ENCODE measurements around the gene PERCC1. TPM values are rescaled to one million over a fixed set of nuclear protein-coding genes. Genes with fewer than 3 reads are reported as not detected.
A peak's percentile ranks its signal among the peaks of the same experiment; 100 is the strongest.

Gene PERCC1
- total RNA-seq, 1 donor from 2014 or later = not detected

DNA sequence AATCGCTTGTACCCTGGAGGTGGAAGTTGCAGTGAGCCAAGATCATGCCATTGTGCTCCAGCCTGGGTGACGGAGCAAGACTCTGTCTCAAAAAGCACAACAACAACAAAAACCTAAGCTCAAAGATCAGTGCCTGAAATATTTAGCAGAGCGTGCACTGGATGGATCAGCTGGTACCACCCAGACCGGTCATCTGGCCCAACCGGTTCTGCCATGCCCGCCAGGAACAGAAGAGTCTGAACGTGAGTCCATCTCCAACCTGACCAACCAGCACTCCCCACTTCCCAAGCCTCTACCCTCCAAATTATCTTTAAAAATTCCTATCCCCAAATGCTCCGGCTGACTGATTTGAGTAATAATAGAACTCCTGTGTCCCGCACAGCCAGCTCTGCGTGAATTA, 8.8 kb upstream of the PERCC1 start:
- Histone ChIP-seq H3K4me1 (ENCODE audit: insufficient read depth, low read length) (peaks cover 6% of the 10 kb centered on the region), H4K20me1 (ENCODE audit: insufficient read depth, low read length) (no peaks in the 10 kb centered on the region), H3K9me3 (ENCODE audit: insufficient read depth, low read depth, low read length) (no peaks in the 10 kb centered on the region), H3K4me2 (ENCODE audit: low read length) (no peak overlapping the region), H3K36me3 (ENCODE audit: insufficient read depth, low read length) (no peaks in the 10 kb centered on the region), H3K79me2 (ENCODE audit: insufficient read depth, low read length) (peaks cover 30% of the 10 kb centered on the region), H2AFZ (ENCODE audit: low read depth, low read length) (no peak overlapping the region), H3K27ac (ENCODE audit: low read depth, low read length) (no peak overlapping the region), H3K4me3 (ENCODE audit: insufficient read depth, low read depth, low read length) (no peak overlapping the region), H3K27me3 (ENCODE audit: insufficient read depth, low read length) (no peaks in the 10 kb centered on the region), H3K9ac (ENCODE audit: low read length) (no peak overlapping the region)
- FAIRE-seq = no peak
- Mint-ChIP-seq H3K36me3 (ENCODE audit: low read depth, unreplicated experiment) (no peaks in the 10 kb centered on the region), H3K27ac (ENCODE audit: unreplicated experiment) (no peak overlapping the region), H3K4me3 (ENCODE audit: unreplicated experiment) (peak overlapping the region; percentile 95), H3K4me1 (ENCODE audit: low read depth, unreplicated experiment) (peaks cover 4% of the 10 kb centered on the region), H3K27me3 (ENCODE audit: low read depth, unreplicated experiment) (no peaks in the 10 kb centered on the region), H3K9me3 (ENCODE audit: unreplicated experiment) (no peaks in the 10 kb centered on the region)
- no peak for DNase-seq (ENCODE audit: low read depth)
- TF ChIP-seq, protein P1, sequence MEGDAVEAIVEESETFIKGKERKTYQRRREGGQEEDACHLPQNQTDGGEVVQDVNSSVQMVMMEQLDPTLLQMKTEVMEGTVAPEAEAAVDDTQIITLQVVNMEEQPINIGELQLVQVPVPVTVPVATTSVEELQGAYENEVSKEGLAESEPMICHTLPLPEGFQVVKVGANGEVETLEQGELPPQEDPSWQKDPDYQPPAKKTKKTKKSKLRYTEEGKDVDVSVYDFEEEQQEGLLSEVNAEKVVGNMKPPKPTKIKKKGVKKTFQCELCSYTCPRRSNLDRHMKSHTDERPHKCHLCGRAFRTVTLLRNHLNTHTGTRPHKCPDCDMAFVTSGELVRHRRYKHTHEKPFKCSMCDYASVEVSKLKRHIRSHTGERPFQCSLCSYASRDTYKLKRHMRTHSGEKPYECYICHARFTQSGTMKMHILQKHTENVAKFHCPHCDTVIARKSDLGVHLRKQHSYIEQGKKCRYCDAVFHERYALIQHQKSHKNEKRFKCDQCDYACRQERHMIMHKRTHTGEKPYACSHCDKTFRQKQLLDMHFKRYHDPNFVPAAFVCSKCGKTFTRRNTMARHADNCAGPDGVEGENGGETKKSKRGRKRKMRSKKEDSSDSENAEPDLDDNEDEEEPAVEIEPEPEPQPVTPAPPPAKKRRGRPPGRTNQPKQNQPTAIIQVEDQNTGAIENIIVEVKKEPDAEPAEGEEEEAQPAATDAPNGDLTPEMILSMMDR (IDR thresholded peaks at IDR 0.05; ENCODE audit: insufficient read depth, low read depth, low read length) = no peak
- TF ChIP-seq EZH2 (IDR thresholded peaks at IDR 0.05; ENCODE audit: insufficient read depth, low read length) = no peak

DNA sequence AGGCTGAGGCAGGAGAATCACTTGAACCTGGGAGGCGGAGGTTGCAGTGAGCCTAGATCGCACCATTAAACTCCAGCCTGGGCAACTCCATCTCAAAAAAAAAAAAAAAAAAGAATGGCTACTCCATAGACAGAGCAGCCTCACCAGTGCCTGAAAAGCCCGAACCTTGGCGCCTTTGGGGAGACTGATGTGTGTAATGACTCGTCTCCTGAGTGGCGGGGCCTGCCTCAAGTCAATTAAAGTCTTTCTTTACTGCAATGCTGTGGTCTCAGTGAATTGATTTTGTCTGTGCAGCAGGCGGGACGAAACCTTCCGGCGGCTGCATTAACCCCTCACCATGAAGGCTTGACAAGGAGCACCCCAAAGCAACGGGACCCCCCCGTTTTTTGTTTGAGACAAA, 6.8 kb upstream of the PERCC1 start:
- H3K27me3 ChIP-seq (ENCODE audit: insufficient read depth, low read length) = no peaks in the 10 kb centered on the region
- peaks cover 6% of the 10 kb centered on the region for H3K4me1 ChIP-seq (ENCODE audit: insufficient read depth, low read length)
- no peak overlapping the region for H3K4me3 ChIP-seq (ENCODE audit: insufficient read depth, low read depth, low read length)
- H3K27me3 Mint-ChIP-seq (ENCODE audit: low read depth, unreplicated experiment) = no peaks in the 10 kb centered on the region
- peaks cover 15% of the 10 kb centered on the region for H3K79me2 ChIP-seq (ENCODE audit: insufficient read depth, low read length)
- TF ChIP-seq EZH2 (IDR thresholded peaks at IDR 0.05; ENCODE audit: insufficient read depth, low read length) = no peak
- TF ChIP-seq, protein P1 (IDR thresholded peaks at IDR 0.05; ENCODE audit: insufficient read depth, low read depth, low read length) = no peak
- no peak overlapping the region for H3K4me3 Mint-ChIP-seq (ENCODE audit: unreplicated experiment)
- H2AFZ ChIP-seq (ENCODE audit: low read depth, low read length) = no peak overlapping the region
- no peaks in the 10 kb centered on the region for H3K36me3 Mint-ChIP-seq (ENCODE audit: low read depth, unreplicated experiment)
- no peak overlapping the region for H3K27ac Mint-ChIP-seq (ENCODE audit: unreplicated experiment)
- H3K9ac ChIP-seq (ENCODE audit: low read length) = no peak overlapping the region
- H3K4me2 ChIP-seq (ENCODE audit: low read length) = no peak overlapping the region
- no peaks in the 10 kb centered on the region for H3K9me3 Mint-ChIP-seq (ENCODE audit: unreplicated experiment)
- no peak overlapping the region for H3K27ac ChIP-seq (ENCODE audit: low read depth, low read length)
- H3K9me3 ChIP-seq (ENCODE audit: insufficient read depth, low read depth, low read length) = no peaks in the 10 kb centered on the region
- H3K36me3 ChIP-seq (ENCODE audit: insufficient read depth, low read length) = no peaks in the 10 kb centered on the region
- H4K20me1 ChIP-seq (ENCODE audit: insufficient read depth, low read length) = no peaks in the 10 kb centered on the region
- DNase-seq (ENCODE audit: low read depth) (no peak), FAIRE-seq (no peak)
- peaks cover 2% of the 10 kb centered on the region for H3K4me1 Mint-ChIP-seq (ENCODE audit: low read depth, unreplicated experiment)

DNA sequence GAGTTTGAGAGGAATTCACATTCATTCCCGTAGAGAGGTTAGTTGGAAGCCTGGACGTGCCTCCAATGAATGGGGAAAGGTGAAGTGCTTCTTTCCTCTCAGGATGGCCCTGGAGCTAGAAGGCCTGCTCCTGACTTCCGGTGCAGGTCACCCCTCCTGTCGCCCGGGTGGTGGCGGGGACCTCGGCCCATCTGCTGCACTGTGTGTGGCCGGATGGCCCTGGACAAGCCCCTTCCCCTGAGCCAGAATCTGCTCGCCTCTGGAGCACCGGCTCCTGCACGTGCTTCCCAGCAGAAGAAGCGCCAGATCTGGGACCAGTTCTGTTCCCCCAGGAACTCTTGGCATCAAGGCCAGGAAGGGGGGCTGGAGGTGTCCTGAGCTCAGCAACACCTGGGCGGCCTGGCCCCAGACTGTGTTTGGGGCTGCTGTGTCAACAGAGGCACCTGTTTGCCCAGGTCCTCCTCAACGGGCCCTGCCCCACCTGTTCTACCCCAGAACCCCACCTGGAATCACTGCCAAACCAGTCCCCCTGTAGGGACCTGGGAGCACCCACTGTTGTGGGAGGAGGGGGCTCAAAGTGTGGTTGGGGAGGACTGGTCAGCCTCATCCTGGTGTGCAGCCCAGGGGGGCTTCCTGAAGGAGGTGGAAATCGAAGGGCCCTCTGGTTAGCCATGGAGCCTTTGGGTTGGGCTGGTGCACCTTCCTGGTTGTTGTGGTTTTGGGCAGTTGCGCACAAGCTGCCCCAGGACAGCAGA, 5.1 kb upstream of the PERCC1 start:
- no peaks in the 10 kb centered on the region for H3K79me2 ChIP-seq (ENCODE audit: insufficient read depth, low read length)

More for the DNA sequence above, 5.1 kb upstream of the PERCC1 start:
- FAIRE-seq = no peak
- Histone ChIP-seq H3K36me3 (ENCODE audit: insufficient read depth, low read length) (no peaks in the 10 kb centered on the region), H3K27ac (ENCODE audit: low read depth, low read length) (no peak overlapping the region), H3K4me2 (ENCODE audit: low read length) (no peak overlapping the region), H3K9ac (ENCODE audit: low read length) (no peak overlapping the region), H2AFZ (ENCODE audit: low read depth, low read length) (no peak overlapping the region), H3K27me3 (ENCODE audit: insufficient read depth, low read length) (no peaks in the 10 kb centered on the region), H4K20me1 (ENCODE audit: insufficient read depth, low read length) (no peaks in the 10 kb centered on the region), H3K4me3 (ENCODE audit: insufficient read depth, low read depth, low read length) (no peak overlapping the region), H3K9me3 (ENCODE audit: insufficient read depth, low read depth, low read length) (no peaks in the 10 kb centered on the region), H3K4me1 (ENCODE audit: insufficient read depth, low read length) (no peaks in the 10 kb centered on the region)
- Mint-ChIP-seq H3K27me3 (ENCODE audit: low read depth, unreplicated experiment) (peaks cover 4% of the 10 kb centered on the region), H3K4me1 (ENCODE audit: low read depth, unreplicated experiment) (no peaks in the 10 kb centered on the region), H3K36me3 (ENCODE audit: low read depth, unreplicated experiment) (no peaks in the 10 kb centered on the region), H3K27ac (ENCODE audit: unreplicated experiment) (no peak overlapping the region), H3K9me3 (ENCODE audit: unreplicated experiment) (no peaks in the 10 kb centered on the region), H3K4me3 (ENCODE audit: unreplicated experiment) (no peak overlapping the region)
- TF ChIP-seq EZH2 (IDR thresholded peaks at IDR 0.05; ENCODE audit: insufficient read depth, low read length) = no peak
- TF ChIP-seq, protein P1 (IDR thresholded peaks at IDR 0.05; ENCODE audit: insufficient read depth, low read depth, low read length) = no peak
- no peak for DNase-seq (ENCODE audit: low read depth)

Data from astrocyte (in vitro differentiated cells and primary cell).